Vagina (tissue), 2 donors: ENCODE measurements around the gene PAIP2B. TPM values are rescaled to one million over a fixed set of nuclear protein-coding genes. Genes with fewer than 3 reads are reported as not detected.

Experiments used
- DNase-seq, 2 donors: peaks; one replicate each; pipeline ENCODE4 v3.0.0-alpha.2; 2017; ENCODE audit errors: extremely low spot score in 2 of 2
- H3K27ac ChIP-seq: fragments of 200-600 bp; sonication (generic); one replicate; pipeline ENCODE4 v1.5.1; 2019
- H3K27me3 ChIP-seq: fragments of 200-600 bp; sonication (generic); one replicate; pipeline ENCODE4 v1.5.1; 2019
- H3K36me3 ChIP-seq, 2 donors: fragments of 200-600 bp; sonication (generic); one replicate each; pipeline ENCODE4 v1.5.1; 2017 to 2019
- H3K4me1 ChIP-seq: fragments of 200-600 bp; sonication (generic); one replicate; pipeline ENCODE4 v1.5.1; 2019
- H3K4me3 ChIP-seq, 2 donors: fragments of 200-600 bp; sonication (generic); 1 replicate in 1 of 2; 2 replicates in 1 of 2; pipeline ENCODE4 v1.5.1; 2016 to 2019
- H3K9me3 ChIP-seq: fragments of 200-600 bp; sonication (generic); one replicate; pipeline ENCODE4 v1.5.1; 2019
- CTCF ChIP-seq, 3 experiments: fragments of 450-650 bp in 2 of 3; fragments of 200-600 bp in 1 of 3; sonication (generic) in 1 of 3; IDR thresholded peaks; one replicate each; pipeline ENCODE4 v1.5.1; 2017 to 2019; ENCODE audit warnings: antibody characterized with exemption in 3 of 3, mild to moderate bottlenecking in 2 of 3, moderate library complexity in 2 of 3
- POLR2A ChIP-seq, 2 donors: fragments of 450-650 bp; IDR thresholded peaks; one replicate each; pipeline ENCODE4 v1.6.1; 2017; ENCODE audit warnings: antibody characterized with exemption in 2 of 2, mild to moderate bottlenecking in 2 of 2, moderate library complexity in 2 of 2
- POLR2AphosphoS5 ChIP-seq, 2 donors: sonication (generic); formaldehyde crosslinking; IDR thresholded peaks; one replicate each; pipeline ENCODE4 v1.9.0; 2017; ENCODE audit warnings: antibody characterized with exemption in 2 of 2, mild to moderate bottlenecking in 2 of 2, low read depth in 1 of 2; ENCODE audit not compliant: insufficient read depth in 1 of 2
- intact Hi-C: fragments of 100-400 bp; cut with DNase I; formaldehyde crosslinking; loops from one replicate; pipeline ENCODE4 v1.15.1; 2023
- total RNA-seq: library from RNA; depleted of rRNA; stranded (reverse); fragments of >200 nt; gene quantifications from one replicate; pipeline ENCODE4 v1.2.3, GENCODE V29; 2016

PAIP2B gene
- total RNA-seq, 1 donor from 2014 or later: 7.6 TPM

GRCh38 chr2:71256421-71256820, 29.5 kb upstream of the PAIP2B start:
- no peak overlapping the region for H3K4me3 ChIP-seq
- H3K27me3 ChIP-seq: no peaks in the 10 kb centered on the region
- intact Hi-C loops: no loop called here
- H3K27ac ChIP-seq: no peak overlapping the region
- H3K4me1 ChIP-seq: no peaks in the 10 kb centered on the region
- no peaks in the 10 kb centered on the region for H3K9me3 ChIP-seq
- DNase-seq: no peak
- H3K36me3 ChIP-seq: no peaks in the 10 kb centered on the region
- no peak for TF ChIP-seq CTCF (IDR thresholded peaks at IDR 0.05)

GRCh38 chr2:71254776-71255175, 27.9 kb upstream of the PAIP2B start:
- Histone ChIP-seq H3K27ac (no peak overlapping the region), H3K27me3 (no peaks in the 10 kb centered on the region), H3K9me3 (no peaks in the 10 kb centered on the region), H3K4me1 (no peaks in the 10 kb centered on the region), H3K4me3 (no peak overlapping the region), H3K36me3 (no peaks in the 10 kb centered on the region)
- no peak for TF ChIP-seq POLR2AphosphoS5 (IDR thresholded peaks at IDR 0.05; ENCODE audit: insufficient read depth in 1 of 2, low read depth in 1 of 2)
- TF ChIP-seq CTCF (IDR thresholded peaks at IDR 0.05): no peak
- TF ChIP-seq POLR2A (IDR thresholded peaks at IDR 0.05): no peak
- intact Hi-C loops: no loop called here
- no peak for DNase-seq

GRCh38 chr2:71254078-71254477, 27.2 kb upstream of the PAIP2B start:
- Histone ChIP-seq H3K27ac (no peak overlapping the region), H3K4me1 (no peaks in the 10 kb centered on the region), H3K4me3 (no peak overlapping the region), H3K27me3 (no peaks in the 10 kb centered on the region), H3K36me3 (no peaks in the 10 kb centered on the region), H3K9me3 (no peaks in the 10 kb centered on the region)
- intact Hi-C loops: no loop called here
- TF ChIP-seq POLR2A (IDR thresholded peaks at IDR 0.05) (no peak), POLR2AphosphoS5 (IDR thresholded peaks at IDR 0.05; ENCODE audit: insufficient read depth in 1 of 2, low read depth in 1 of 2) (no peak), CTCF (IDR thresholded peaks at IDR 0.05) (no peak)
- DNase-seq: no peak

- TF ChIP-seq CTCF (IDR thresholded peaks at IDR 0.05) (no peak), POLR2A (IDR thresholded peaks at IDR 0.05) (no peak), POLR2AphosphoS5 (IDR thresholded peaks at IDR 0.05; ENCODE audit: insufficient read depth in 1 of 2, low read depth in 1 of 2) (no peak)
- Histone ChIP-seq H3K27me3 (no peaks in the 10 kb centered on the region), H3K4me3 (no peak overlapping the region), H3K36me3 (no peaks in the 10 kb centered on the region), H3K9me3 (no peaks in the 10 kb centered on the region), H3K4me1 (no peaks in the 10 kb centered on the region), H3K27ac (no peak overlapping the region)
- intact Hi-C loops: no loop called here
- no peak for DNase-seq
Observed at GRCh38 chr2:71253476-71253875, 26.6 kb upstream of the PAIP2B start.

GRCh38 chr2:71252862-71253261, 26.0 kb upstream of the PAIP2B start:
- intact Hi-C loops: no loop called here
- DNase-seq: no peak
- Histone ChIP-seq H3K9me3 (no peaks in the 10 kb centered on the region), H3K27ac (no peak overlapping the region), H3K4me1 (no peaks in the 10 kb centered on the region), H3K4me3 (no peak overlapping the region), H3K36me3 (no peaks in the 10 kb centered on the region), H3K27me3 (no peaks in the 10 kb centered on the region)
- TF ChIP-seq POLR2A (IDR thresholded peaks at IDR 0.05) (no peak), POLR2AphosphoS5 (IDR thresholded peaks at IDR 0.05; ENCODE audit: insufficient read depth in 1 of 2, low read depth in 1 of 2) (no peak), CTCF (IDR thresholded peaks at IDR 0.05) (no peak)
